Right hindlimb (tissue), 1 donor: ENCODE data around the gene MCM3.

Experiments
- DNase-seq: peaks from one replicate; pipeline ENCODE4 v3.0.0-alpha.2; 2018

Gene MCM3

GRCh38 chr6:52301326-52301725 lies 16.8 kb upstream of the MCM3 start:
- DNase-seq: no peak

GRCh38 chr6:52300489-52300931 lies 16.0 kb upstream of the MCM3 start:
- no peak for DNase-seq

GRCh38 chr6:52299653-52300052 lies 15.1 kb upstream of the MCM3 start:
- DNase-seq: no peak

DNA sequence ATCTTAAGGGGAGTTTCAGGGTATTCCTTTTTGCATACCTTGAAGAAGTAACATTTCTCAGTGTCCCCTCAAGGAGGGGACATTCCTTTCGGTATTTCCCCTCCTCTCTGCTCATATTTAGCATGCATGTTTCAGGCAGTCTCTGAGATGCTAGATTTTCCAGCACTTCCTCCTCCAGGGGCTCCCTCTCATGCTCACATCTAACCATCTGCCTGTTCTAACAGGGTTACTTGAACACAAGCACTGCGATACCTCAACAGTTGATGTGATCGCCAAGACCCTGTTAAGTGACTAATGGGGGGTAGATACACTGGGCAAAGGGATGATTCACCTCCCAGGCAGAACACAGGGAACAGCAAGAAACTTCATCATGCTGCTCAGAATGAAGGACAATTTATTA lies 12.9 kb upstream of the MCM3 start:
- DNase-seq: no peak

- no peak for DNase-seq
Measured at GRCh38 chr6:52293067-52293466, 8.5 kb upstream of the MCM3 start.

DNA sequence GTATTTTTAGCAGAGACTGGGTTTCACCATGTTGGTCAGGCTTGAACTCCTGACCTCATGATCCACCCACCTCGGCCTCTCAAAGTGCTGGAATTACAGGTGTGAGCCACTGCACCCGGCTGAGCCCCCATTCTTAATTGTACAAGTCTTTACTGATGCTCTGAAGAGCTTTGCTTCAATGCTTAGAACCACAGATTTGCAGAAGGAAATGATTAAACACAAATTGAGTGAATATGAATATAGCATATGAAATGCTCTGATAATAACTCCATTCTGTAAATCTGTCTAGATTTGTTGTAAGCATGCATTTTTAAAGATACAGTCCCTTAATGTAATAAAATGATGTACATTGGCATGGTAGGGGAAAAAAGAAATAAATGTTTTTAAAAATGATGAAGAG lies 4.3 kb upstream of the MCM3 start:
- DNase-seq: no peak

DNA sequence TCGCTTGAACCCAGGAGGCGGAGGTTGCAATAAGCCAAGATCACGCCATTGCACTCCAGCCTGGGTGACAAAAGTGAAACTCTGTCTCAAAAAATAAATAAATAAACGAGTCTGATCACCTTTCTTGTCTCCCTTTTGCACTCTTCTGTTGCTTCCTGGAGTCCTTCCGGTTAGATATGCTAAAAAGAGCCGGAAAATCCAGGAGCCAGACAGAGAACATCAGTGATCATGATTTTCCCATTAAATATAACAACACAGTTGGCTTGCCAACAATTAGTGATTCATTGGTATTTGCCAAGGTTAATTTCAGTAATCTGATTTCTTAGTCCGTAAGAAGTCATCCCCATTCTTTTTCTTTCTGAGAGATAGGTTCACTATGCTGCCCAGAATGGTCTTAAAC lies 3.7 kb upstream of the MCM3 start:
- no peak for DNase-seq

GRCh38 chr6:52286798-52287432 lies 2.4 kb upstream of the MCM3 start:
- peak; percentile 52 for DNase-seq

GRCh38 chr6:52285177-52286068 lies 881 bp upstream of the MCM3 start:
- DNase-seq: no peak

DNA sequence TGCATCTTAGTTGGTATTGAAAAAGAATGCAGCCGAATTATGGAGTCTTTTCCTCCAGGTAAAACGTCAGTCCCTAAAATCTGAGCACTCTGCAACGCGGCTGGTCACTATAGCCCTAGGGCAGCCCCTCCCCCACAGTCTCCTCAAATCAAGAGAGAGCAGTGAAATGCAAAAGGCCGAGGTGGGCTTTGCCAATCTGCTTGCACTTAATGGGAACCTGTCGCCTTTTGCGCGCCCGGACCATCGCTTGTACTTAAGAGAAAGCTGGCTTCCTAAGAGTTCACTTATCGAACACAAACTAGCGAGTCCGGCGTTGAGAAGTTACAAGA lies 447 bp downstream of the MCM3 start:
- DNase-seq: peak; percentile 53

DNA sequence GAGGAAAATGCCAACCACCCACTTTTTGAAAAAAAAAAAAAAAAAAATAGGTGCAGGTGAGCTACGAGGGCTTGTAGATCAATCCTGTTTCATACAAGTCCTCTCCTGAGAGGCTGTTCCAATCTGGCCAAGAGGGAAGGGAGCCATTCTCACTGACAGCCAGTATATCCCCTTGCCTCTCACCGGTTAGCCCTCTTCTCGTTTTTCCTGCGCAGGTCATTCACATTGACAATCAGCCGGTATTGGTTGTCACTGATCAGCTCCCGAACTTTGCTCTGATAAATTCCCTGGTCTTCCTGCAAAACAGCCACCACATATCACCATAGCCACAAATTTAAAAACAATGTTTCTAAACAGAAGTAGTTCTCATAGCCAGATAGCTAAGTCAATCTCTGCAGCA lies 1.4 kb downstream of the MCM3 start:
- DNase-seq: no peak

GRCh38 chr6:52276130-52276529 lies 8.4 kb downstream of the MCM3 start:
- DNase-seq: no peak

- DNase-seq: no peak
Measured at GRCh38 chr6:52271852-52272460, 12.6 kb downstream of the MCM3 start.

- peak; percentile 65 for DNase-seq
Measured at GRCh38 chr6:52263709-52264540, 20.6 kb downstream of the MCM3 start.

DNA sequence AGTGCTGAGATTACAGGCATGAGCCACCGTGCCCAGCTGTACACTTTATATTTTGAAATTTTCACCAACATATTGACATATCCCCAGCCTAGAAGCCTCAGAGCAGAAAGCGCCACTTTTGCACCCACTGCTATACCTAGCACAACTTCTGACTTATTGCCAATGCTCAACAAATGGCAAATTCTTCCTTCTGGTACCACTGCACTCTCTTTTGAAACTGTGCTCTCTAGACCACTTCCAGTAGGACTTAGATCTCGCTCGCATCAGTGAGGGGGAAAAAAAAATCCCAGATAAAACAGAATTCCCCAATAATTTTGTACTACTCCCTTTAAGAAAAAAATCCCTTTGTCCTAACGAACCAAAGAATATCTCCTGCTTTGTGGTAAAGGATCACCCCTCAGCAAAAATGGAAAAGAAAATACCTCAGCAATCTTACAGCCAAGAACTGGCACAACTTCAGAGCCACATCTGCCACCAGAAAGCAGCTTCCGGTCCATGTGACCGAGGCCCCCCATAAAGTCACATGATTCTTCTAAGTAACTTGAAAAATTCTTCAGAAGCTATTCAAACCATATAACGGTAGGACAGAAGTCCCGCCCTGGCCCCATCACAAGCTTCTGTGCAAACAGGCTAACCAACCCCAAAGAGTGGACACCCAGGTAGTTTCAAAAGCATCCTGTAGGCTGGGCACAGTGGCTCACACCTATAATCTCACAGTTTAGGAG lies 21.8 kb downstream of the MCM3 start:
- no peak for DNase-seq

- DNase-seq: no peak
Measured at GRCh38 chr6:52261229-52261628, 23.3 kb downstream of the MCM3 start.

DNA sequence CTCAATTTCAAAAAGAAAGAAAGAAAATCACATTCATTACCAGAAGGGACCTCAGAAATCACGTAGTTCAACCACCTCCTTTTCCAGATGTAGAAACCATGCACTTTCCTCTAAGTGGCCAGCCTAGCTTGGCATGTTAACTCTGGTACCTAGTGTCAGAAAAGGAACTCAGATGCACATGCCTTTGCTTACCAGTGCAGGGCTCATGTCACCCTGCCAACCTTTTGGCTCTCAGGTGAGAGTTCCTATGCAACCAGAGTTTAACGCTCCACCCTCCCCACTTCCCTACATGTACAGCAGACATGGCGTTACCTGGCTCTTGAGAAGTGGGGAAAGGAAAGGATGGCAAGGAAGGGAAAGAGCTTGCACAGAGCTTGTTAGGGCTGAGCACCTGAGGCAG lies 23.9 kb downstream of the MCM3 start:
- DNase-seq: no peak

GRCh38 chr6:52255434-52255833 lies 29.1 kb downstream of the MCM3 start:
- no peak for DNase-seq

GRCh38 chr6:52254731-52255378 lies 29.7 kb downstream of the MCM3 start:
- no peak for DNase-seq

- DNase-seq: no peak
Measured at GRCh38 chr6:52253494-52253893, 31.0 kb downstream of the MCM3 start.

GRCh38 chr6:52251113-52251512 lies 33.4 kb downstream of the MCM3 start:
- DNase-seq: no peak

GRCh38 chr6:52249078-52249477 lies 35.5 kb downstream of the MCM3 start:
- DNase-seq: no peak
